ENCODE results near the gene IDH2.

DNA sequence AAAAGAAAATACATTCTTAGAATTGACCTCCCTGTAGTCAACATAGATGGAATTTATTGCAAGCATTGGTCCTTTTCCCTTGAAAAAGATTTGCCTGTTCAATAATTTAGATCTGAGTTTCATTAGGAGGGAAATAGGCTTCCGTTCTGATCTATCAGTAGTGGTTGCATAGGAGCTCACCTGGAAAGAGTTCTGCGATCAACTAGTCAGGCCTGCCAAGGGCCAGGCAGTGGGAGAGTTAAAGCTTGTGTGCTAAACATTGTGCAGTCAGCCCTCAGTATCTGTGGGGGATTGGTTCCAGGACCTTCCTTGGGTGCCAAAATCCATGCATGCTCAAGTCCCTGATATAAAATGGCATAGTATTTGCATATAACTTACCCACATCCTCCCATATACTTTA is 29.6 kb upstream of the IDH2 start:
- TF ChIP-seq POLR2A (IDR thresholded peaks at IDR 0.05), result no peak
- no peak for TF ChIP-seq CTCF (IDR thresholded peaks at IDR 0.05)
- TF ChIP-seq EP300 (IDR thresholded peaks at IDR 0.05), result no peak

Data from tibial nerve (tissue), 4 donors.